ENCODE results near the gene NFATC1.

DNA sequence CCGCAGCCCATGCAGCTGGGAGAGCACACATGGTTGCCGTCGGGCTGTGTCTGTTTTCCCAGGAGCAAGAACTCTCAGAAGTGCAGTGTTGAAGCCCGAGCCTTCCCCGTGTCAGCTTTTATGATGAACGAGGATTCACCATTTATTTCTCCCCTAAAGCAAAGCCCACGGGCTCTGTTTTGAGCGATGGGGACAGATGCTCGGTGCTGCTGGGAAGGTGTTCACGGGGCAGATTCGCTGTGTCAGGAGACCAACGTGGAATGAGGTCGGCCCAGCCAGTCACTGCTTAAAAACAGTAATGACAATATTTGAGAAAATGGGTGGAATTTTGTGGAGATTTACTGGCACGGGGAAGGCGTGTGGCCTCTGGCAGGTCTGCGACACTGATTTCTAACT is 43.9 kb downstream of the NFATC1 start:
- TF ChIP-seq, protein P1, sequence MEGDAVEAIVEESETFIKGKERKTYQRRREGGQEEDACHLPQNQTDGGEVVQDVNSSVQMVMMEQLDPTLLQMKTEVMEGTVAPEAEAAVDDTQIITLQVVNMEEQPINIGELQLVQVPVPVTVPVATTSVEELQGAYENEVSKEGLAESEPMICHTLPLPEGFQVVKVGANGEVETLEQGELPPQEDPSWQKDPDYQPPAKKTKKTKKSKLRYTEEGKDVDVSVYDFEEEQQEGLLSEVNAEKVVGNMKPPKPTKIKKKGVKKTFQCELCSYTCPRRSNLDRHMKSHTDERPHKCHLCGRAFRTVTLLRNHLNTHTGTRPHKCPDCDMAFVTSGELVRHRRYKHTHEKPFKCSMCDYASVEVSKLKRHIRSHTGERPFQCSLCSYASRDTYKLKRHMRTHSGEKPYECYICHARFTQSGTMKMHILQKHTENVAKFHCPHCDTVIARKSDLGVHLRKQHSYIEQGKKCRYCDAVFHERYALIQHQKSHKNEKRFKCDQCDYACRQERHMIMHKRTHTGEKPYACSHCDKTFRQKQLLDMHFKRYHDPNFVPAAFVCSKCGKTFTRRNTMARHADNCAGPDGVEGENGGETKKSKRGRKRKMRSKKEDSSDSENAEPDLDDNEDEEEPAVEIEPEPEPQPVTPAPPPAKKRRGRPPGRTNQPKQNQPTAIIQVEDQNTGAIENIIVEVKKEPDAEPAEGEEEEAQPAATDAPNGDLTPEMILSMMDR (IDR thresholded peaks at IDR 0.05) = no peak
- no peak for TF ChIP-seq POLR2A (IDR thresholded peaks at IDR 0.05)
